HG03565 (cell line): ENCODE results near the gene MRM2.
"Not testable (repeated sequence)": the region's sequence is repeated elsewhere in the genome, so short reads cannot be mapped to it uniquely, and the experiment has no call there.

Experiments
- ATAC-seq: cut with Tn5 transposase; IDR thresholded peaks from one replicate; pipeline ENCODE4 v1.9.1; 2021; ENCODE audit warnings: mild to moderate bottlenecking, moderate library complexity; ENCODE audit not compliant: unreplicated experiment

The MRM2 gene

GRCh38 chr7:2269089-2269990 is 27.3 kb upstream of the MRM2 start:
- not testable (repeated sequence) for ATAC-seq

- ATAC-seq, result no peak
Measured at GRCh38 chr7:2266911-2267310, 24.9 kb upstream of the MRM2 start.

GRCh38 chr7:2264158-2264557 is 22.2 kb upstream of the MRM2 start:
- ATAC-seq, result no peak

GRCh38 chr7:2263176-2263575 is 21.2 kb upstream of the MRM2 start:
- no peak for ATAC-seq

GRCh38 chr7:2261611-2262010 is 19.6 kb upstream of the MRM2 start:
- ATAC-seq, result no peak

- ATAC-seq, result no peak
Measured at GRCh38 chr7:2260820-2261219, 18.8 kb upstream of the MRM2 start.

GRCh38 chr7:2259480-2259879 is 17.5 kb upstream of the MRM2 start:
- ATAC-seq, result no peak

- ATAC-seq, result peak; percentile 60
Measured at GRCh38 chr7:2258661-2259365, 16.8 kb upstream of the MRM2 start.

GRCh38 chr7:2257651-2258050 is 15.6 kb upstream of the MRM2 start:
- ATAC-seq, result no peak

- ATAC-seq, result no peak
Measured at GRCh38 chr7:2257046-2257551, 15.1 kb upstream of the MRM2 start.

GRCh38 chr7:2256306-2257045 is 14.5 kb upstream of the MRM2 start:
- no peak for ATAC-seq

- ATAC-seq, result no peak
Measured at GRCh38 chr7:2255145-2256139, 13.4 kb upstream of the MRM2 start.

- ATAC-seq, result no peak
Measured at GRCh38 chr7:2254429-2255144, 12.6 kb upstream of the MRM2 start.

GRCh38 chr7:2253525-2254244 is 11.7 kb upstream of the MRM2 start:
- ATAC-seq, result no peak

- ATAC-seq, result no peak
Measured at GRCh38 chr7:2253021-2253420, 11.0 kb upstream of the MRM2 start.

- no peak for ATAC-seq
Measured at GRCh38 chr7:2251841-2252771, 10.1 kb upstream of the MRM2 start.

GRCh38 chr7:2251381-2251780 is 9.4 kb upstream of the MRM2 start:
- no peak for ATAC-seq
